NCI-H526 treated with DMSO at 0.1 percent for 48 hours (cell line): ENCODE measurements around the gene MYO15A.
A peak's percentile ranks its signal among the peaks of the same experiment; 100 is the strongest.

Source experiments
- DNase-seq: peaks from one replicate; lab custom pipeline; 2025; lab: John Stamatoyannopoulos, UW

MYO15A gene

GRCh38 chr17:18217412-18218015 lies 109.0 kb downstream of the MYO15A start:
- DNase-seq: no peak

DNA sequence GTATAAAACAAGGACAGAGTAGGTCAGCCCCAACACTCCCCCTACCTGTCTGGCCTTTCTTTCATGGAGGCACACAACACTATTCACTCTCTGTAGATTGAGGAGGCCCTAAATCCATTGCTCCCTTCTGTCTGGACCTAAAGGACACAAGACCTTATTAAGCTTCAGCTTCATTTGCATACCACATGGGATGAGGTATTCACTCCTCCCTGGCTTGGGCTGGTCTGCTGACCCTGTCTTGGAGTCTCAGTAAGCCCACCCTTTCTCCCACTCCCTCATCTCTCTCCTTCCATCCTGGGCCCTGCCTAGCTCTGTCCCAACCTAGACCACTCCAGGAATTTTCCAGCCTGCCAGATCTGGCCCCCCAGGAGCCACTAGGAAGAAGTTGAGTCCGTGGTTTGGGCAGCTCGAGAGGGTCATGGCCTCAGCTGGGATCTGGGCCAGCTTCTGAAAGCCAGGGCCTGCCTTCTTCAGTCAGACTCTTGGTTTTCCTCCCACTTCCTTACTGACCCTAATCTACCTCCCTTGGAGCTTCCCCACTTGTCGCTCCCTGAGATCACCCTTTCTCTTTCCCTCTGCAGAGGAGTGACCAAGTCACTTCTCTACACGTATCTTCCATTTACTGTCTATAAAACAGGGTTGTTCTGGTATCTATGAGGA lies 110.3 kb downstream of the MYO15A start:
- no peak for DNase-seq

DNA sequence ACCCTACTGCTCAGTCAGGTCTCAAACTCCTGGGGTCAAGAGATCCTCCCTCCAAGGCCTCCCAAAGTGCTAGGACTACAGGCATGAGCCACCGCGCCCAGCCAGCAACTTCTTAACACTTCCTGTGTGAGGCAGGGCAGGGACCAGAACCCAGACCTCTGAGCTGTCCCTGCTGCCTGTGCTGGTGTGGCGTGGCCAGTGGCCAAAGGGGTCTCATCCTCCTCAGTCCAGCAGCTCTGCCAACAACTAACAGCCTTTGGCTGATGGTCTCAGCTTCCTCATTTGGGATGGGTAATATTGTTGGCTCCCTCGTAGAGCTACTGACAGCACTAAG lies 115.5 kb downstream of the MYO15A start:
- no peak for DNase-seq

DNA sequence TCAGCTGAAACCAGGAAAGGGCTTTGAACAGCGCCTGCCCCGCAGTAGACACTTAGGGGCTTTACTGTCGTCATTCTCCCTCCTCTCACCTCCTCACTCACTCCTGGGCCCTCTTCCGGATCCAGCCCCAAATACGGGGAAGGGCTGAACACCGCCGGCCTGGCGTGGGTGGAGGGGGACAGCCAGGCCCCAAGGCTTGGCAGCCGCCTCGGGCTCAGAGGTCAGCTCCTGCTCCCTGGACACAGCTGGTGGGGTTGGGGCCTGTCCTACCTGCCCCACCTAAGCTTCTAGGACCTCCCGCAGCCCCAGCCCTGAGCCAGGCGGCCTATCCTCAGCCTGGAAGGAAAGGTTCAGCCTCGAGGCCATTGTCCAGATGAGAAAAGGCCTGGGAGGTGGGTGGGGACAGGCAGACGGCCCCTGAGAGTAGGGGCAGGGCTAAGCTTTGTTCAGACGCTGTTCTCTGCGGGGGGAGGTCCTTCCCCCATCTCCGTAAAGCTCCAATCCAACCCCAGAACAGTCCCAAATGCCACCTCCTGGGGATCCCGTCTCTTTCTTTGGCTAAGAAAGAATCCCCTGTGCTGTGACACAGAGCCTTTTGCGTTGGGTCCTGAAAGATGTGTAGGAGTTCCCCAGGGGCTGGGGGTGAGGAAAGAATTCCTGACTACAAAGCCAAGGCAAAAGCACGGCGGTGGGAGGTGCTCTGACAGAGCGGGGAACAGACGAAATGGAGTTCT lies 116.0 kb downstream of the MYO15A start:
- no peak for DNase-seq

DNA sequence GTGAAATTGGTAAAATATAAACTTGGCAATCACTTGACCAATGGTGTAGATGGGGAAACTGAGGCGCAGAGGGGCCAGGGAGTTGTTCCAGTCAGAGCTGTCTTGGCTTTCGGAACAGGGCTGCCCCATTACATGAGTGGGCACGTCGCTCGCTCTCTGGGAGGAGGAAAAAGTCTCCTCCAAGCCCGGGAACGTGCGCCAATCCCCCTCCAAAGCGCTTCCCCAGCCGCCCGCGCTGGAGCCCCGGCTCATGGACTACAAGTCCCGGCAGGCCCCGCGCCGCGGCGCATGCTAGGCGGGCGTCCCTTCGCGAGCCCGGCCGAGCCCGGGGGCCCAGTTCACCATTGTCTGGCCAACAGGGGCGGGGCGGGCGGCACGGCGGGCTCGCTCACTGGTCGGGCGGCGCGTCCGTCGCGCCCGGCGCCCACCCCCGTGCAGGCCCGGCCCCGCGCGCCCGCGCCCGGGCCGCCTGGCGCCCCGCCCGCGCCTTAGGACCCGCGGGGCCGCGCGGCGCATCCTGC lies 116.6 kb downstream of the MYO15A start, which contains the start of gene LLGL1:
Gene LLGL1, plus strand, starts transcription at position 515 of the 521 bp plus-strand sequence. CDS start 48 bp downstream, outside the sequence.
- peak; percentile 68 for DNase-seq

GRCh38 chr17:18225642-18226283 lies 117.2 kb downstream of the MYO15A start:
- DNase-seq: no peak

DNA sequence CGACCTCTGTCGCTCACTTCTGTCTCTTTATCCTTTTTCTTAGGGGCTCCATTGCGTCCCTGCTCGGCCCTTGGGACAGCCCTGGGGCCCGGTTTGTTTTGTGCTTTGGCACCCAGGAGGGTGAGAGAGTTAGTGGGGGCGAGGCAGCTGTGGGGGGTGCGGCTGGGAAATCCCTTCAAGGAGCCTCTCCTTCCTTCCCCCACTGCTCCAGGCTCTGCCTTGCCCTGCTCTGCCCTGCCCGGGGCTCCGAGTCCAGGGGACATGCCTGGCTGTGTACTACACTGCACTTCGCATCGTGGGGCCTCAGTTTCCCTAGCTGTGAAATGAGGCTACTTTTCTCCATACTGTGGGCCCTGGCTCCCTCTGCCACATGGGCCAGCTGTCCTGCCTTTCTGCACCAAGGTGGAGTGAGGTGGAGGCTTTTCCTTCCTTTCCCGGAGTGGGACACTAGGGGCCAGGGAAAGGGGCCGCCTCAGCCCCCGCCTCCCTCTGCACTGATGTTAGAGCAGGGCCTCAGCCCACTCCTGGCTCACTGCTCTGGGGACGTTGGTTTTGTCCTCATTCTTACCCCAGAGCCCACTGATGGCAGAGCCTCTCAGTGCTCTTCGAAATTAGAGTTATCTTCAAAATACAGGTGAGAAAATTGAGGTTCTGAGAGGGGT lies 117.9 kb downstream of the MYO15A start:
- no peak for DNase-seq

GRCh38 chr17:18227635-18228034 lies 119.1 kb downstream of the MYO15A start:
- DNase-seq: no peak

GRCh38 chr17:18228176-18228682 lies 119.7 kb downstream of the MYO15A start:
- DNase-seq: no peak

- no peak for DNase-seq
Observed at GRCh38 chr17:18229254-18229653, 120.7 kb downstream of the MYO15A start.
